ENCODE measurements around the gene COL26A1.

The COL26A1 gene

DNA sequence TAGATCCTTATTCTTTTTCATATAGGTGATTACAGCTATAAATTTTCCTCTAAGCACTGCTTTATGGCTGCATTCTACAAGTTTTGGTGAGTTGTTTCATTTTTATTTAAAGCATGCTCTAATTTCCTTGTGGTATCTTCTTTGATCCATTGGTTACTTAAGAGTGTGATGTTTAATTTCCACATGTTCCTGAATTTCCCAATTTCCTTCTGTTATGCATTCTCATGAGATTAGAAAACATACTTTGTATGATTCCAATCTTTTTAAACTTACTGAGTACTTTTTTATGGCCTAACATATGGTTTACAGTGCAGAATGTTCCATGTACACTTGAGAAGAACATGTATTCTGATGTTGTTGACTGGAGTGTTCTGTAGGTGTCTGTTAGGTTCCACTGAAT, 213.0 kb downstream of the COL26A1 start:
- DNase-seq (ENCODE audit: low spot score) = no peak

GRCh38 chr7:101576998-101577397, 214.3 kb downstream of the COL26A1 start:
- DNase-seq (ENCODE audit: low spot score) = no peak

DNA sequence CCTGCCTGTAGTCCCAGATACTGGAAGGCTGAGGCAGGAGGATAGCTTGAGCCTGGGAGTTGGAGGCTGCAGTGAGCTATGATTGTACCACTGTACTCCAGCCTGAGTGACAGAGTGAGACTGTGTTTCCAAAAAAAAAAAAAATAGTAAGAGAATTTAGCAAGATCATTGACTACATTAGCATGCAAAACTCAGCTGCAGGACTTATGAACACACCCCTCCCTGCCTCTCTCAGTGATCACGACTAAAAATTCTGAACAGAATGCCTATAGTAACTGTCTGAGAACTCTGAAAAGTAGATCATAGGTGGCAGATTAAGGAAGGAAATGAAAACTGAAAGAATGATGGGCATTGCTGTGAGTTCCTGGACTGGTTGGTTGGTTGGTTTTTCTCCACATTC, 215.9 kb downstream of the COL26A1 start:
- no peak for DNase-seq (ENCODE audit: low spot score)

DNA sequence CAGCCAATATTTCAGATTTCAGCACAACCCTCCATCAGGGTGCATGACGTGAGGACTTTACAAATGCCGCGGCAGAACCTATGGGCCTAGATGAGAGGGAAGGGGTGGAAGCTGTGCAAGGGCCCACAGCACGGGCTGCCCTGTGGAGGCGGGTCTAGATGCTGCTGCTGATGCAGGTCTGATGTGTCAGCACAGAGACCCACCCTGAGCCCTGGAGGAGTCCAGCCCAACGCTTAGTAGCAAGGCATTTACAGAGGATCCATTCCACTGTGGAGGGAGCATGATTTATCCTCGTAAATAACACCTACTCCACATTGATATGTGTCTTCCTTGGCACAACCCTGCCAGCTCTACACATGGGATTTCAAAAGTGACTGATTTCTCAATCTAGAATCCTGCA, 217.9 kb downstream of the COL26A1 start:
- DNase-seq (ENCODE audit: low spot score) = no peak

DNA sequence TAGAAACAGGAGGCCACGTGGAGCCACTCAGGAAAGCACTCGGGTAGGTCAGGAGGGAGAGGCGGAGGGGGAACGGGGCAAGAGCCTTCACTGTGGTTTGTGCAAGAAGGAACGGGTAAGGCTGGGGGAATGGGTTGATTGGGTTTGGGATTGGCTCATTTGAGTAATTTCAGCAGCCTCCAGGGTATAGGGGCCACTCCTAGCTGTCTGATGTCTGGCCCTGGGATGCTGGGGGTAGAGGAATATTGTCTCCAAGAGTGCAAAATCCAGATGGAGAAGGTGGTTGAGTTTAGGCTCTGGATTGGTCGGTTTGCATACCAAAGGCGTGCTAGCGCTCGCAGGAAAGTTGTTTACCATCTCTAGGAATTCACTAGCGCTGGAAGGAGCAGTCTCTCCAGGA, 219.2 kb downstream of the COL26A1 start:
- no peak for DNase-seq (ENCODE audit: low spot score)

GRCh38 chr7:101582971-101583370, 220.3 kb downstream of the COL26A1 start:
- no peak for DNase-seq (ENCODE audit: low spot score)

DNA sequence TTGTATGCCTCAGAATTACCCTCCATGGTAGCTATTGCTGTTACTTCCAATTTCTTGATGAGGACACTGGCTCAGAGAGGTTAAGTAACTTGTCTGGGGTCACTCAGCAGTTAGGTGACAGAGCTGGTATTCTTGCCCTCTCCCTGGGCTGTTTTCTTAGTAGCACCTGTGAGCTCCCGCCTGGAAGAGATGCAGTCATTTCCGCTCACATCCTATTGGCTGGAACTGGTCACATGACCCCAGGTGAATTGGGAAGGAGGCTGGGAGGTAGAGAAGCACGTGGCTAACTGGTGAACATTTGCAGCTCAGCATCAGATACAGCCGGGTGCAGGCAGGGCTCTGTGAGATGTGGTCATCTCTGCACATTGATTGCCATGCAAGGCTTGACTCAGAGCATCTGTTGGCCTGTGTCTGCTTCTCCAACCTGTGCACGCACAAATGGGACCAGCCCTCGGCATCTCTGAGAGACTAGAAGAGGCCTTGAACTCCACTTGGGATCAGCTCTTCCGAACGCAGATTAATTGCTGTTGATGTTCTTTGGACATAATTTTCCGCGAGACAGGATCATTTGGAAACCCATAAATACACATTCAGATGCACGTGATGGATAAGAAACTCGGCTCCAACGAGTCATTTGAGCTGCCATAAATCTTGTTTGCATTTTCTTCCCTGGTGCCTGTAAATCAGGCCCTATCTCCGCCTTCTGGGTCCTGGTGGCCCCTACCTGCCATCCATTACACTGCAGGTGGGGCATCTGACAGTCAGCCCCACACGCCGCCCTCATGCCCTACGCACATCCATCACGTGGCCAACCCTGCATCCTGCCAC, 223.6 kb downstream of the COL26A1 start:
- DNase-seq (ENCODE audit: low spot score) = no peak

- no peak for DNase-seq (ENCODE audit: low spot score)
These were observed 224.4 kb downstream of the COL26A1 start for GRCh38 chr7:101586906-101587677.

- no peak for DNase-seq (ENCODE audit: low spot score)
These were observed 225.7 kb downstream of the COL26A1 start for GRCh38 chr7:101588131-101588935.

DNA sequence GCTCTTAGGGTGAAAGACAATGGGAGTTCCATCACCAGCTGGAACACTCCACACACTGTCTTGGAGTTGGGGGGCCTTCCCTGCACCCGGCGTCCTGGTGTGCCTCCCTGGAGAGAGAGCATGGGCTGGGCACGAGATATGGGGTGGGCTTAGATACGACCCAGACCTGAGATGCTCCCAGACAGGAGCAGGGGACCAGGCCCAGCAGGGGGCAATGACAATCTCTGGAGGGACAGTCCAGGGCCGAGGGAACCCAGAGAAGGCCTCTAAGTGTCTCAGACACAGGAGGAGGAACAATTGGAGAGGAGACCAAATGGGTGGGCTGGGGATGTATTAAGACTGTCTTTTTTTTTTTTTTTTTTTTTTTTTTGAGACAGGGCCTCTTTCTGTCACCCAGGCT, 226.4 kb downstream of the COL26A1 start:
- DNase-seq (ENCODE audit: low spot score) = no peak

DNA sequence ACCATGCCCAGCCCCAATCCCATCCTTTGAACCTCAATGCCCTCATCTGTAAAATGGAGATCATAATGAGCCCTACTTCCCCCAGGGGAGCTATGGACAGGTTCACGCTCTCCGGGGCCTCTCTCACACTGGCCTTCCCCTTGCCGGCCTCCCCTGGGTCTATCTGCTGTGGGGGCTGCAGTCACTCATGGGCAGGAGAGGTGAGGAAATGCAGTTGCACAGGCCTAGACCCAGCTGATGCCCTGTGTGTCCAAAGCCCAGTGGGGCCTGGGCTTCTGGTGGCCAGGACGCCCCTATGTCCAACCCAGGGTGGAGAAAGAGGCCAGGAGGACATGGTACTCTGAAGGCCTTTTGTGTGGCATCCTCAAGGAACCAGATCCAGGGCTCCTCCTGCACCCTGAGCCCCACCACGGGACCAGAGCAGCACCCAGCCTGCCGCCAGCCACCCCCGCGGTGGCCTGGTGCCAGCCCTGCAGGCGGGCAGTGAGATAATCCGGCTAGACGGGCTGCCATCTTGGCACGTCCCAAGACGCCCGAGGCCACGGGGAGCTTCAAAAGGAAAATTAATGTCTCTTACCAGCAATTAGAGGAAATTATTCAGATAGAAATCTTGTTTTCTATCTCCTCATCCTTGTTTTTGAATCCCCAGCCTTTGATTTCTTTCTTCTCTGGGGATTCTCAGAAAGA, 227.4 kb downstream of the COL26A1 start:
- no peak for DNase-seq (ENCODE audit: low spot score)

DNA sequence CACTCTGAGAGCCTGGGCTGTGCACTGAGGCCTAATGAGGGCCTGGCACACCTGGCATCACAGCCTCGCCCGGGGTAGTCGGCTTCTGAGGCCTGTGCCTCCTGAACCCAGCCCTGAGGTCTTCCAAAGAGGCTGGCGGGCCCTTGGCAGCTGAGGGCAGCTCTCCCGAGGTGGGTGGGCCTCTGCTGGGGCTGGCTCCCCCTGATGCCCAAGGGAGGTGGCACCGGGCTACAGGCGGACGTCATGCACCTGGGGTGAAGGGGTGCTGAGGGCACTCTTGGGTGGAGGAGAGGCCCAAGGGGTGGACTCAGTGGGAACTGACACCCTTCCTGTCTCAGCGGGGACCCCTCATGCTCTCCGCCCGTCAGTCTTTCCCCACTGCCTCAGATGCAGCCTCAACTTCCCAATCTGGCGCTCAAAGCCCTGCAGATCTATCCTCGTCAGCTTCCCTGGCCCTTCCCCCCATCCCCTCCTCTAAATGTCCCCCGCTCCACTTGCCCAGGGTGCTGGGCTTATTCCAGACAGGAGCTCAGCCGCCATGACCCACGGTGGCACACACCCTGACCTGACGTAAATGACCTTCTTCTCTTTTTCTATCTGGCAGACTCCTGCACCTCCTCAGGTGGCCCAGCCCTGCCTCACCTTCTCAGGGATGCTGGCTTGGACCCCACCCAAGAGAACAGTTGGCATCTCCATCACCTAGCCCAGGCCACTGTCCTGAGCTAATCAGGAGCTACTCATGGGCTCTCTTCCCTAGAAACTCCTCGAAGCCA, 228.2 kb downstream of the COL26A1 start:
- no peak for DNase-seq (ENCODE audit: low spot score)

GRCh38 chr7:101591504-101591903, 228.8 kb downstream of the COL26A1 start:
- DNase-seq (ENCODE audit: low spot score) = no peak

- DNase-seq (ENCODE audit: low spot score) = no peak
These were observed 230.9 kb downstream of the COL26A1 start for GRCh38 chr7:101593556-101593955.

- no peak for DNase-seq (ENCODE audit: low spot score)
These were observed 232.1 kb downstream of the COL26A1 start for GRCh38 chr7:101594790-101595189.

DNA sequence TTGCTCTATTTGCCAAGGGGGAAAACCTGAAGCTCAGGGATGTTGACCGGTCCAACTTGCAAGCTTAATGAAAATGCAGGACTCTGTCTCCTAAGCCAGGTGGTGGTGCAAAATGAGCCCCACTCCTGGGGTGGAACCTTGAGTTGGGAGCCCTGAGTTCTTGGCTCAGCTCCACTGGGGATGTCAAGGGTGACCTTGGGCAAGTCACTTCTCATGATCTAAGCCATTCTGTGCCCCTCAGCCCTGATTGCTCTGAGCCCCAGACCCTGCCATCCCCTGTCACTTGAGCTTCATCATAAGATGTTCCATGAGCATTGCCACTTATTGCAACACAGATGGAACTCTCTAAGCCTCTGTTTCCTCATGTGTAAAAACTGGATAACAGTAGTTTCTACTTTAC, 232.6 kb downstream of the COL26A1 start:
- no peak for DNase-seq (ENCODE audit: low spot score)

DNA sequence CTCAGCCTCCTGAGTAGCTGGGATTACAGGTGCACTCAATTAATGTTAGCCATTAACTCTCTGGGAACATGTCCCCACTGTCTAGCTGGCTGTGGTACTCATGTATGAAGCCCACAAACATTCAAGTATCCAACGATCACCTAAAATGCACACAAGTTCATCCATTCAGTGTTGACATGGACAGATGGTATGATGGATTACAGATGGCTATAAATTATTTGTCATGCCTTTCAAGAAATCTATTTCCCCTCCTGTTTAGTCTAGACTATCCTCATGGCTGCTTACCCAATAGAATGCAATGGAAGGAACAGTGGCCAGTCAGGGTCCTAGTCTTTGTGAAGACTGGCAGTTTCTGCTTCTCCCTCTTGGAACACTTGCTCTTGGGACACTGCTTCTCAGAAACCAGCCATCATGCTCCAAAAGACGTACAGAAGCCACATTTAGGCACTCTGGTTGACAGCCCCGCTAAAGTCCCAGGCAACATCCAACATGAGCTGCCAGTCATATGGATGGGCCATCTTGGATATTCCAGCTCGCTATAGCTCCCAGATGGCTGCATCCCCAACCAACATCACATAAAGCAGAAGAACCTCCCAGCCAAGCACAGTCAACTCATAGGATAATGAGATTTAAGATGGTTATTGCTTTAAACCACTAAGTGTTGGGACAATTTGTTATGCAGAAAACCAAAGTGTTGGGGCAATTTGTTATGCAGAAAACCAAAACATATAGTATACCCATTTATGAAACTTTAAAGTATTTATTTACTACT, 233.3 kb downstream of the COL26A1 start:
- DNase-seq (ENCODE audit: low spot score) = no peak

- no peak for DNase-seq (ENCODE audit: low spot score)
These were observed 234.2 kb downstream of the COL26A1 start for GRCh38 chr7:101596898-101597297.

- no peak for DNase-seq (ENCODE audit: low spot score)
These were observed 235.3 kb downstream of the COL26A1 start for GRCh38 chr7:101597941-101598340.

DNA sequence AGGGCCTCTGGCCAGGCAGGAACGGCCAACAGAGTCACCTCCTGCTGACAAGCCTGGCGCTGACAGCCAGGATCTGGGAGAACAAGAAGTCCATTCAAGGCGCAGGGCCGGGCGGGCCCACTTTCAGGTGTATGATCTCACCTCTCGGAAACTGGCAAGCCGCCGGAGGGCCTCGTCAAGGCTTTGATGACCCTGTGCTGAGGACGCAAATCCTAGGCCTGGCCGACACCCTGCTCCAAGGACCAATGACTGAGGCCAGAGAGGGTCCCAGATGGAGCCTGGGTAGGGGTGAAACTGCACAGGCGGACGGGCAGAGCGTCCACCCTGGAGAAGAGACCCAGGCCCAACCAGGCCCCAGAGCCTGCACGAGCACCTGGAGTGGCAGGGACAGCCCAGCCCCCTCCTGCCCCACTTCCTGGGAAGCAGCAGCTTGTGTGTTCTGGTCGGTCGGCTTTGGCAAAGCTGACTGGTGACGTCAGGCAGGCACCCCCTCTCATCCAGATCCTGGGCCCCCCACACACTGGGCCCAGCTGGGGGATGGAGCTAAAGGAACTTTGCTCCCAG, 235.8 kb downstream of the COL26A1 start:
- DNase-seq (ENCODE audit: low spot score) = no peak

Measured in CD4-positive, alpha-beta T cell treated with Interleukin-15 for 4 hours (primary cell).